Kidney (tissue), 14 donors: Measurements from ENCODE around the gene PROZ. TPM values are rescaled to one million over a fixed set of nuclear protein-coding genes. Genes with fewer than 3 reads are reported as not detected.

Experiments used
- DNase-seq, 5 donors: peaks; one replicate each; pipeline ENCODE4 v3.0.0-alpha.2; 2013 to 2020
- FAIRE-seq: peaks from 2 replicates; lab custom pipeline; 2012; peaks lifted over from hg19 to GRCh38; lab: Jason Lieb, UNC
- H3K27ac ChIP-seq, 2 donors: one replicate each; pipeline ENCODE4 v1.7.0; 2013; ENCODE audit warnings: low read depth in 2 of 2, low read length in 2 of 2, inconsistent platforms in 1 of 2
- H3K27me3 ChIP-seq: one replicate; pipeline ENCODE4 v1.7.1; 2013; ENCODE audit warnings: low read length, inconsistent platforms; ENCODE audit not compliant: control insufficient read depth, insufficient read depth
- H3K36me3 ChIP-seq, 3 donors: one replicate each; pipeline versions ENCODE4 v1.7.0 to v1.7.1; 2013; ENCODE audit warnings: low read length in 3 of 3, control low read depth in 1 of 3, inconsistent platforms in 1 of 3; ENCODE audit not compliant: insufficient read depth in 3 of 3, control insufficient read depth in 2 of 3
- H3K4me1 ChIP-seq, 3 donors: one replicate each; pipeline versions ENCODE4 v1.7.0 to v1.7.1; 2013; ENCODE audit warnings: low read length in 3 of 3, inconsistent platforms in 1 of 3, low read depth in 1 of 3; ENCODE audit not compliant: control insufficient read depth in 2 of 3, insufficient read depth in 2 of 3
- H3K4me3 ChIP-seq, 3 donors: one replicate each; pipeline versions ENCODE4 v1.7.0 to v1.8.1; 2013; ENCODE audit warnings: low read length in 3 of 3, control low read depth in 1 of 3, inconsistent platforms in 1 of 3
- H3K9ac ChIP-seq, 3 donors: one replicate each; pipeline versions ENCODE4 v1.7.0 to v1.7.1; 2013; ENCODE audit warnings: low read length in 3 of 3, control low read depth in 1 of 3, inconsistent platforms in 1 of 3
- H3K9me3 ChIP-seq, 3 donors: one replicate each; pipeline versions ENCODE4 v1.7.0 to v1.7.1; 2013; ENCODE audit warnings: low read length in 3 of 3, control low read depth in 1 of 3, inconsistent platforms in 1 of 3; ENCODE audit not compliant: control insufficient read depth in 2 of 3, insufficient read depth in 1 of 3
- CTCF ChIP-seq: IDR thresholded peaks from 3 replicates; pipeline ENCODE4 v1.5.1; 2012; ENCODE audit warnings: mild to moderate bottlenecking, moderate library complexity, borderline replicate concordance; ENCODE audit not compliant: insufficient read depth; ENCODE audit errors: extremely low read depth
- intact Hi-C: fragments of 100-400 bp; cut with DNase I; formaldehyde crosslinking; loops from one replicate; pipeline ENCODE4 v1.11.1; 2022
- polyA plus RNA-seq: library from polyadenylated mRNA; stranded (reverse); fragments of 350-450 nt; fragmentation: Illumina TruSeq; extraction: RNeasy Lipid Tissue Mini Kit (QIAGEN cat#74804); gene quantifications from one replicate; pipeline ENCODE4 v1.2.3, GENCODE V29; 2014; ENCODE audit warnings: low read depth, low replicate concordance; ENCODE audit not compliant: insufficient read depth
- total RNA-seq: library from RNA; stranded (reverse); fragmentation: NEBNext Ultra II Directional; extraction: Animal tissue kit (Norgen Biotek cat#: 25700); gene quantifications from one replicate; pipeline ENCODE4 v1.2.1, GENCODE V29; 2021
- donor health status: control.
- donor health status: control.
- donor health status: control.
- donor health status: control.
- donor health status: control.
- donor health status: DM: yes; HTN: yes; CAD: no.
- donor health status: Normal renal cell carcinoma (clear cell type).

Gene PROZ
- total and polyA plus RNA-seq, 2 donors from 2014 or later = 20.0 TPM; not detected in 1

DNA sequence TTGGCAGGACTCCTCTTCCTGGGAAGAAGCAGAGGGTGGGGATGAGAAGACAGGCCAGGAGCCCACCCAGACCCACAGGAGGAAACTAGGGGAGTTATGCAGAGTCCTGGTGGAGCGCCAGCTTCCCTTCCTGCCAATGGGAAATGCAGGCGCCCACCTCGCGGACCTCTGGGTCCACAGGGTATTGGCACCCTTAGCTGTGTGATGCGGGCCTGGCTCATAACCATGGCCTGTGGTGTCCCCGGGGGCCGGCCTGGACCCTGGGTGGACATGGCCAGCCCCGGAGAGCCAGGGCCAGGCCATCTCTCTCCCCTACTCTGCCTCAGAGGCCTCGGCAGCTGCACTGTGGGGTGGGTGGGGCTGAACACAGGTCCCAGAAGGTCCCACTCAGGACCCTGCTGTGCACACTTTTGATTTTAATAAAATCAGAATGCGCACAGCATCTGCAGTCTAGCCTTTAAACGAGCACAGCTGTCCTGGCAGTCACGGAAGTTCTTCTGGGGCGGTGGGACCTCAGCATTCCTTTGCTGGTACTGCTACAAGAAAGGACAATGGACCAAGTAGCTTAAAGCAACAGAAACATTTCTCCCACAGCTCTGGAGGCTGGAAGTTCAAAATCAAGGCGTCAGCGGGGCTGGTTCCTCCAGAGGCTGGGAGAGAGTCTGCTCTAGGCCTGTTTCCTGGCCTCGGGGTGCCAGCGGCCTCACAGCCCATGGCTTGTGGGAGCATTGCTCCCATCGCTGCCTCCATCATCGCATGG lies 34.1 kb upstream of the PROZ start:
- Histone ChIP-seq H3K4me3 (no peak overlapping the region), H3K36me3 (no peaks in the 10 kb centered on the region), H3K9me3 (no peaks in the 10 kb centered on the region), H3K4me1 (peaks cover 0 to 3% (median 0%) of the 10 kb centered on the region in 3 donors), H3K27ac (no peak overlapping the region), H3K27me3 (no peaks in the 10 kb centered on the region), H3K9ac (no peak overlapping the region)
- FAIRE-seq = no peak
- peak in 3 of 5 donors; percentile 3 to 62 (median 25) for DNase-seq
- intact Hi-C loops = no loop called here
- no peak for TF ChIP-seq CTCF

DNA sequence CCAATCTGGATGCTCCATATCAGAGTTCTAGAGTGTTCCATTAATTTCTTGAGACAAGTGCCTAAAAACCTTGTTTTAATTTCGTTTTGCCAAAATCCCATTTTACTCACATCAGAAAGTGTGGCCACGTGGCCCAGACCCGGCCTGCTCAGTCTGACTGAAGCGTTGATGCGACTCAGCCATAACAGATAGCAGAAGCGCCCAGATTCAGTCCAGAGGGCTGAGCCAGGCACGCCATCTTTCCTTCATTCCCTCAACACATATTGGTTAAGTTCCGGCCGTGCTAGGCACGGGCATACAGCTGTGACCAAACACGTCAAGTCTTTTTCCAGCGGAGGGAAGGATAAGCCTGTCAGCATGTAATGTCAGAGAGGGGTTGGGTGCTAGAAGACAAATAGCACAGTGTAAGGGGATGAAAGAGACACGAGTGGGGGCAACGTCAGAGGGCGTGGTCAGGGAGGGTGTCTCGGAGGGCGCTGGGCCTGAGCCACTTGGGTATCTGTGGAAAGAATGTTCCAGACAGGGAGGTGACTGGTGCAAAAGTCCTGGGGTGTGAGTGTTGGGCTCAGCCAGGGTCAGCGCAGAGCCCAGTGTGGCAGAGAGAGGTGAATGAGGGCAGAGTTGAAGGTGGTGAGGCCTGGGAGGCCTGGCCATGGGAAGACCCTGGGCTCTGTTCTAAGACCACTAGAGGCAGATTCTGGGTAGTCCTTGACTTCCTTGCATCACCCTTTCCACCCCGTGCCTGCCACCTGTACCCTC lies 32.8 kb upstream of the PROZ start:
- Histone ChIP-seq H3K27ac (no peak overlapping the region), H3K4me3 (no peak overlapping the region), H3K9ac (no peak overlapping the region), H3K4me1 (peaks cover 0 to 7% (median 0%) of the 10 kb centered on the region in 3 donors), H3K27me3 (no peaks in the 10 kb centered on the region), H3K36me3 (no peaks in the 10 kb centered on the region), H3K9me3 (no peaks in the 10 kb centered on the region)
- intact Hi-C loops = no loop called here
- DNase-seq (peak in 2 of 5 donors; percentile 21 to 29), FAIRE-seq (no peak)
- TF ChIP-seq CTCF = no peak

DNA sequence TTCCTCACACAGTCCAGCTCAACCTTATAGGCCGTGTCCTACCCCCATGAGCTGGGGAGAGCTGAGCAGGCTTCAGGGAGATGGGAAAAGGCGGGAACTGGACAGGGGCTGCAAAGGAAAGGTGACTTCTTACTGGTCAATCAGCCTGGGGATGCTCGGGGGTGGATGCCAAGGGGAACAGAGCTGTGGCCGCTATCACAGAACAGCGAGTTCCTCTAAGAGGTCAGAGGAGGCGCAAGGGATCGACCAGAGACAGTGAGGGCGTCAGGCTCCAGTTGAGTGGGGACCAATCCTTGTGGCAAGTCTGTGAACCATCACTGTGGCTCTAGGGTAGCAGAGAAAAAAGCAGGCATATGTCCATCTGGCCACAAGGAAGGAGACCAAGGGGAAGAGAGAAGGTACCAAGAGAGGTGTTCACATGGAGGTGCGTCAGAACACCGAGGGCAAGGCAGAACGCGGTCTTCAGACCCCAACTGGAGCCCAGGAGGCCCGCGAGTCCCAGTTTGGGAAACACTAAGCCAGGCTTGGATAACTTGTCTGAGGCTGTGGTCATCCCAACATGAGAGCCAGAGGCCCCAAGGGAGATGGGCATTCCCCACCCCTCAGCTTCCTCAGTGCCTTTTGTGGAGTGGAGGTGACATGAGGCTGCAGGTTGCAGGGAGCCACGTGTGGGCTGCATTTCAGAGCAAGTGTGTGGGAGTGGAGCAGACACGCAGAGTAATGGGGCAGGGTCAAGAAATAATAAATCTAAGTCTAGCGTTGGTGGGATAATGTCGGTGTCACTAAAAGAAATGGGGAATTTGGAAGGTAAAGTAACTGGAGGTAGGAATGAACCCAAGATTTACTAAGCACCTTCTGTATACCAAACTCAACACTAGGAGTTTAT lies 31.9 kb upstream of the PROZ start:
- no peak for TF ChIP-seq CTCF
- no peak overlapping the region for H3K4me3 ChIP-seq
- no peak overlapping the region for H3K9ac ChIP-seq
- no peaks in the 10 kb centered on the region for H3K9me3 ChIP-seq
- no peak overlapping the region for H3K27ac ChIP-seq
- peaks cover 0 to 7% (median 0%) of the 10 kb centered on the region in 3 donors for H3K4me1 ChIP-seq
- intact Hi-C loops = no loop called here
- no peaks in the 10 kb centered on the region for H3K36me3 ChIP-seq
- H3K27me3 ChIP-seq = no peaks in the 10 kb centered on the region
- peak in 2 of 5 donors; percentile 30 to 49 for DNase-seq
- FAIRE-seq = no peak
